HG03565 (cell line): ENCODE results near the gene SLC23A1.
"Not testable (repeated sequence)": the region's sequence is repeated elsewhere in the genome, so short reads cannot be mapped to it uniquely, and the experiment has no call there.

ENCODE experiments used
- ATAC-seq: cut with Tn5 transposase; IDR thresholded peaks from one replicate; pipeline ENCODE4 v1.9.1; 2021; ENCODE audit warnings: mild to moderate bottlenecking, moderate library complexity; ENCODE audit not compliant: unreplicated experiment

Gene SLC23A1

DNA sequence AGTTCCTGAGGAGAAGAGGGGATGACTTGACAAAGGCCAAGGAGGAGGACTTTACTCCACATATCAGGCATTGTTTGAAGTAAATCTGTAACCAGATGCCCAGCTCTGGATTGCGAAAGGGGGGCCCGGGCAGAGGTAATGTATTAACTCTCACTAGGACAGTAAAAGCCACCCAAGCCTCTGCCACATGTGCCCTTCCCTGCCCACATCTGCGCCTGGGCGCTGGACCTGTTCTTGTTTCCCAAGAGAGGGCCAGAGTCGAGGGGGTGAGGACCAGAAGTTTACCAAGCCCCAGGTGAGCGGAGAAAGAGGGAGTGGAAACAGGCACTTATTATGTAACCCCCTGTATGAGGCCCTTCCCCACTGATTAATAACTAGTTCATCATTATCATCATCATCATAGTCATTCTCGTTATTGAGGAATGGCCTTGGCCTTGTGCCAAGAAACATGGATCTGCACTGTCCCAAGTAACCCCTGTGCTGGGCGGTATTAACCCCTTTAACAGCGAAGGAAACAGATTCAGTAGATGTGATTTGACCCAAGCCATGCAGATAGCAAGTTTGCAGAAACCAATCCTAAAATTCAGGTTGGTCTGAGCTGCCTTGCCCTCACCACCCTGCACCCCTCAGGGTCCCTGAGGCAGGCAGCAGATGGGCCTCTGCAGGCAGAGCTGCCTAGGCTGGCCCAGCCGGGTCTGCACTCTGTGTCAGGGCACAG lies at the start of gene SLC23A1:
Gene SLC23A1 (minus strand): TSS at position 23 of the 718 bp plus-strand sequence. CDS start 44 bp downstream, outside the sequence.
- ATAC-seq = no peak

DNA sequence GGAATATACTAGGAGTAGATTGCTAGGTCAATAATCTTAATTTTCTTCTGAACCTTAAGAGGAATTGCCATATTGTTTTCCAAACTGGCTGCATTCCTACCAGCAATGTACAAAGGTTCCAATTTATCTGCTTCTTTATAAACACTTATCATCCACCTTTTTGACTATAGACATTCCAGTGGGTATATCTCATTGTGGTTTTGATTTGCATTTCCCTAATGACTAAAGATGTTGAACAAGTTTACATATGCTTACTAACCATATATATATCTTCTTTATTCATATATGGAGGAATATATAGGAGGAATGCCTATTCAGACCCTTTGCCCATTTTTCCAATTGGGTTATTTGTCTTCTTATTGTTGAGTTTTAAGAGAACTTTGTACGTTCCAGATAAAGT lies 48.6 kb upstream of the SLC23A1 start:
- no peak for ATAC-seq

DNA sequence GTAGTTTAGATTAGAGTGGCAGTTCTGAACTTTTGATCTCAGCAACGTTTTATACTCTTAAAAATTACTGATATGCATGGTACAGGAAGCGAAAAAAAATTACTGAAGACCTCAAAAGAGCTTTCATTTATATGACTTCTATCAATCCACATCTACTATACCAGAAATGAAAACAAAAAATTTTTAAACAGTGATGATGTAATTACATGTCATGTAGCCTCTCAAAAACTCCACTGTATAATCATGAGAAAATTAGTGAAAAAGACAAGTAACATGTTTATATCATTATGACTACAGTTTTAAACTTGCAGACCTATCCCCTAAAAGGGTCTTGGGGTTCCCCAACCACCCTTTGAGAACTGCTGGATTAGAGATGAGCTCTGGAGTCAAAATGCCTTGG lies 46.9 kb upstream of the SLC23A1 start:
- ATAC-seq = no peak

DNA sequence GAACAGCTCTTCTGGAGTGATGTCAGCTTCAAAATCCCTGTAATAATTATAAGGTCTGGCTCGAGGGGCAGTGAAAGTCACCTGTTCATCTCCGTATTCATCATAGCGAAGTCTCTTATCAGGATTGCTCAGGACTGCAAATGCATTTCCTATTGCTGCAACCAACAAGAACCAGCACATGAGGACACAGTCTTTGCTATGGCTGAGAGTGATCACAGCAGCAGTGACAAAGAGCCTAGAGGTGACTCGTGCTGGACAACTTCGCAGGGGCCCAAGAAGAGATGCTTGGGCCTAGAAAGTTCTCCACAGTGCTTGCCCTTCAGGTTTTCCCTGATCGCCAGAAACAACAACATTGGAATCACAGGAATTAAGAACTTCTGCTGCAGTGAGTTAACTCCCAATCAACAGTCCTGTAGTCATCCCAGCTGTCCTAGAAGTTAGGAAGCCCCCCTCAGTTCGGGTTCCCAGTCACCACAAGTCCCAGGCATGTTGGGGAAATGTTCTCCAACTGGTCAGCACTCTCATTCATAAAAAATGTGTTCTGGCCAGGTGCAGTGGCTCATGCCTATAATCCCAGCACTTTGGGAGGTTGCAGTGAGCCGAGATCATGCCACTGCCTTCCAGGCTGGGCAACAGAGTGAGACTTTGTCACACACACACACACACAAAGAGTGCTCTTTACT lies 43.2 kb upstream of the SLC23A1 start:
- no peak for ATAC-seq

DNA sequence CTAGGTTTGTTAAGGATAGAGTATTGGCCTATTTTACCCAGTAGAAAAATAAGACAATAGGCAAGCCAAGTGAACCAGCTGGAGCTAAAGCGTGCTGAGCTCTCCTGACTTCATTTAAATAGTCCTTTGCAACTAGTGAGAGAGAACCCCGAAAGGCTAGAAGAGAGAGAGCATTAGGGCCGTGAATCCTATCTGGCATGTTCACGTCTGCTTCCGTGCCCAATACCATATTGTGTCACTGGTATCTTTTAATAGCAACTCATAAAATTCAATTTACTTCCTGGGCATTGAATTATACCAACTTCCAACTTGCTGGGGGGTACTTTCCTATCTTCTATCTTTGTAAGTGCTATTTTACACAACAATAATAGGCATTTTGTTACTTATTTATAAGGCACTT lies 42.4 kb upstream of the SLC23A1 start:
- ATAC-seq = no peak

DNA sequence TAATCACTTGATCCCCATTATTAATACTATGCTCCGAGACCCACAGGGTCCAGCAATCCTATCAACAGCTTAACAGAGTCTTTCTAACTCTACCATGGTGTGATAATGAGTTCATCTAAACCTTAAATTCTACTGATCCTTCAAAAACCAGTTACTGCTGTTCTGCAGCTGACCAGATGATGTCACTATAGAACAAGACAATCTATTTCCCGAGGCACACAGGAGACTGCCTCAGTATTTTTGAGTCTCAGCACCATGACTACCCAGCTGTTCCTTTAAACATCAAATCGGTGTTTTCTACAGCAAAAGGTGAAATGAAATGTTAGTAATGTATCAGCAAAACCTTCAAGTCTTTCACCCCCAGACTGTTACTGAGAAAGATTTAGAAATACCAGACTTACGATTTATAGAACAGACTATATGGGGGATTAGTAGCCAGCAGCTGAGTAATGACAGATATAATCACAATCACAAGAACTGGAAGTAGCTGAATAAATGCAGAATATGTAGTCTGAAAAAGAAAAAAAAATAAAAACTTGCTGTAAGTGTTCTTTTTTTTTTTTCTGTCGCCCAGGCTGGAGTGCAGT lies 39.3 kb upstream of the SLC23A1 start:
- ATAC-seq = peak; percentile 60

DNA sequence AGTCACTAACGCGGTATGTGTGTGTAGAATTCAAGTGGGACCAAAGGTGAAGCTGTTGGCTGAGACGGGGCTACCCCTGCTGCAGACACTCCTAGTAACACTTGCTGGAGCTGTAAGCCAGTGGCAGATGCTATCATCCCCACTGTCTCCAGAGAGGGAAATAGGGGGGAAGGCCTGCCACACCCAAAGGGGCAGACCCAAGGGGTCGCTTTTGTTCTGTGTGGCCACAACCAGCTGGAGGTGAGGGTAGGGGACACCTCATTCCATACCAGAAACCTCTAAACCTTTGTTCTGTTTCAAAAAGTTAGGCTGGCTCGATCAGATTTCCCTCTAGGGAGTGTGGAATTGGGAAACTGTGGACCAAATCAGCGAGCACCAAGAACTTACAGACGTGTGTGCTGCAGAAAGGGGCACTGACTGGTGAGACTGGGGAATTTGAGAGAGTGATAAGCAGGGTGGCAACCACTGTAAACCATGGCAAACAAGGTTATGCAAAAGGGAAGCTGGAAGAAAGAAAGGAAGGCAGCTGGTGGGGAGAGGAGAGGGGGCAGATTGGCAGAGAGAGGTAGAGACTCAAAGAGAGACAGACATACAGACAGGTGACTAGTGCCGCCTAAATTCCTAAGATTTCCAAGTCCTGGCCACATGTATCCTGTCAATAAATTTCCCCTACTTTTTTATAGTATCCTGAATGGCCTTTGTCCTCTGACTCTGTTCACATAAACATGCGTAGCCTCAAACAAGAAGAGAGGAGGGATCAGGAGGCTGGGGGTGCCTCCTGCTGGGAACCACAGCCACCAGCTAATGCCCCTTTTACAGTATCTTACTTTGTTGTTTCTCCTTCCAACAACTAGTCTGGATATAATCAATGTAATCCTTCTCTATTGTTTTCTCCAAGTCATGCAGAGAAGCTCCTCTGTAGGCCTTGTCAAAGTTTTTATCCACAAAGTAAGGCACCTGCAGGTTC lies 36.4 kb upstream of the SLC23A1 start:
- ATAC-seq = no peak

DNA sequence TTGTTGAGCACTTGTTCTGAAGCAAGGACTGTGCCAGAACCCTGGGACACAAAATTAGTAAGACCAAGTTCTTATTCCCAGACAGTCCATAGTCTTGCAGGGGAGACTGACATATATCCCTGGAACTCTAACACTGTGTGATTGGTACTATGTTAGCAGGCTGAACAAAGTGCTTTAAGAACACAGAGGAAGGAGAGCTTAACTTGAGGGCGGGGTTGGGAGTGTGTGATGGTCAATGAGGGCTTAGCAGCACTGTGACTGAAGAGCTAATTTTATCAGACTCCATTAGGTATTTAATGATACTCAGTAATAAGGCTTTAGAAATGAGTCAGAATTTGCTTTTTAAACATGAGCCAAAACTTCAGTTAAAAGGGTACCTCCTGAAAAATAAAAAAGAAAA lies 35.7 kb upstream of the SLC23A1 start:
- no peak for ATAC-seq

DNA sequence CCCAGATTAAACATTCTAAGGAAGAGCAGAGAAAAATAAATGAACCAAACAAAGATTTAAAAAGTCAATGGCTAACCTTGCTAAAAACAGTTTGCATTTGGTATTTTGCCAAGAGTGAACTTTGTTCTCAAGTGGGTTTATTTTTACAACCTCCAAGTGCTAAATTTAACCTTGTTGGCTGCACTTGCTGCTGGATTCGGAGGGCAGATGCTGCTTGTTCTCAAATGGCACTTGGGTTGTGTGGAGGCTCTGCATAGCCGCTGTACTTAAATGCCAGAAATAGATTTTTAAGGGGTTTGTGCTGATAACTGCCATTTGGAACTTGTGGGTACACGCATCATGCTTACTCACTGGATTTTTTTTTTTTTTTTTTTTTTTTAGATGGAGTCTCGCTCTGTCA lies 34.1 kb upstream of the SLC23A1 start:
- ATAC-seq = no peak

DNA sequence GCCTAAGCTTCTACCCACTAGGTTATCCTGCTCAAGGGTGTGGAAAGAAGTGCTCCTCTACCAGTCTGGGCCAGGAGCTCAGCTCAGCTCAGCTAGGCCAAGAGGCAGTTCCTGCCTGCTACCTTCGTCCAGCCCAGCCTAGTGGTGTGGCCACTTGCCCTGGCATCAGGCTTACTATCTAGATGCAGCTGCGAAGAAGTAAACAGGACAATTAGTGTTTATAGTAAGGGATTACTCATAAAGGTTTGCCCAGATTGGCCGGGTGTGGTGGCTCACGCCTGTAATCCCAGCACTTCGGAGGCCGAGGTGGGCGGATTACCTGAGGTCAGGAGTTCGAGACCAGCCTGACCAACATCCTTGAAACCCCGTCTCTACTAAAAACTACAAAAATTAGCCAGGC lies 33.6 kb upstream of the SLC23A1 start:
- no peak for ATAC-seq

DNA sequence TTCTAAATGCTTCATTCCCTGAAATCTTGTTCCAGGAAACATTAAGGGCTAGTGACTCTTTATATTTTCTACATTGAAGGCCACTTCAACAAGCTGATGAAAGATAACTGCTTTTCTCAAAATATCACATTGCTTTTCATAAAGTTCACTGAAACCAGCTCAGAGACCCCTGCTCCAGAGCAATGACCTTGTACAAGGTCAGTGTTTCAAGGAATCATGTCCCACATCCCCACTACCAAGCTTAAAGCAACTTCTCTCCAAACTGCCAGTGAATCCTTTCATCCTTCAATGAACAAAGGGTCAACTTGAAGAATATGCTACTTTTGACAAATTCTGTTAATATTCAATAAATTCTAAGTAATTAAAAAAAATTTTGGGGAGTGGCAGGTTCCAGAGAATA lies 32.8 kb upstream of the SLC23A1 start:
- no peak for ATAC-seq

DNA sequence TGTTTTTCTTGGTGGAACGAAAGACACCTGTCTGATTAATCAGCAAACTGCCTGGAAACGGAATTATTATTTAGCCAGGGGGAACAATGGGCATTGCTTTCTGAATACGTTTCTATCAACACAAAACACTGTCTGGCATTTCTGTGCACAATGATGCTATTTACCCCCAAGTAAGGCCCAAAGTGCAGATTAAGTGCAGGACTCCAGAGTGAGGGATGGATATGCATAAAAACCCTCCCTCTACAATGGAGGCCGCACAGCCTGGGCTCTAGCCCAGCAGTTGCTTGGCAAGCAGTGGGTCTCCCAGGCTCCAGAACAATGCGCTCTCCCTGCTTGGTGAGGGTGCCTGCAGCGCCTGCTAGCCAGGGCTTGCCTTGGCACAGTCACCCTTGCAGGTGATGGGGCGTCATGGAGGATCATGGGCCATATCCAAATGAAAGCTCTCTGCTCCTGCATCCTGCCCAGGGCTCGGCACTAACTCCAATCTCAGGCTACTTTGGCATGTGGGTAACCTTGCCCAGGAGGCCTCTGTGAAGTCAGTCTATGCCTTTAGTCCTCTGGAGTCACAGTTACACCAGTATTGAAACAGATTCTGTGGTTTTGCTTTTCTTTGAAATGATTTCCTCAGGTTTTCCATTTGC lies 32.2 kb upstream of the SLC23A1 start:
- ATAC-seq = no peak

DNA sequence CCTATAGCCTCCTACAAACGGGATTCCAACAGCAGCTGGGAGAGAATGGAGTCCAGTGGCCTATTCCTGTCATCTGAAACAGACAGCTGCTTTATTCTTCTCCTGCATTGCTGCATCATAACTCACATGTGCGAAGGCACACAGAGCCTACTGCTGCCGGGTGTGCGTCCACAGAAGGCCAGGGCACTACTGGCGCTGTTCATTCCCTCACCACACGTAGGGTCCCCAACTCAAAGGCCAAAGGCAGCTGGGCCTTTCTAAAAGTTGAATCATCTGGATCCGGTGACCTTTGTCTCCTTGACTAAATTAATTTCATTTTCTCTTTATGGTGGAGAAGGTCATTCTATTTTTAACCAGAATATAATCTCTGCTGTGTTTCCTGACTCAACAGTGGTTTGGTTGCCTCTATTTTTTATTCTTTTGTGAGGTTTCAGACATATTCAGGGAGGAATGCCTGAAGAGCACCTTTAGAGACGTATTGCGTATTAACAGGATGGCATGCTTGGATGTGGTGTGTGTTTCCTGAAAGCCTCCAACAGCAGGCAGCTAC lies 31.6 kb upstream of the SLC23A1 start:
- no peak for ATAC-seq

DNA sequence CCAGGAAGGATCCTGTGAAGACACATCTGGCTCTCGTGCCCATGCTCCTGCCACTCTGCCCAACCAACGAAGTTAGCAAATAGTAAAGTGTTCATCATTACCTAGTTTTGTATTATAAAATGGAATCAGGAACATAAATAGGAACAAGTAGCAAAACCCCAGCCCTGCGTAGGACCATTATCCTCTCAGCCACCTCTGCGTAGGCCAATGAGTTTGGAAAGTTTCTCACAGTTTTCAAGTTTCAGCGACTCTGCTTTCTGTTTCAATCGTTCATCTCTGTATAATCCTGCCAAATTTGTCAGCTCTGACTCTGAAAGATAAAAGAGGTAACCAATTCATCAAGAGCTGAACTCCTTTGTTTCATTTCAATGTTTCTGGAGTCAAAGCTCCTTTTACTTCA lies 30.9 kb upstream of the SLC23A1 start:
- ATAC-seq = no peak

DNA sequence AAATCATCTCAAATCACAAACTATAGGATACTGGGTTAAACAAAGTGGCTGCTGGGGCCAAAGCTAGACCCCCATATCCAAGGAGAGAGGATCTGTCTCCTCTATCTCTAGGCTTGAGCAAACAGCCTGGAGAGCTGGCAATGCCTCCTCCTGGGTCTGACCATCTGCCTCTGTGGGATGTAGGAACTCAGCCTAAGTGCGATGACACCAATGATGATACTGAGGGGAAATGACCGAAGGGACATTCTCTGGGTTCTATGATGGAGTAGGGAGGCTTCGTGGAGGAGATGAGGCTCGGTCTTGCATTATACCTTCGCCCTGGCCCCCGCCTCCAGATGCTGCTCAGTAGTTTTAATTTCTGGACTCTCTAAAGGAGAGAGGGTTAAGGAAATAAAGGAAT lies 30.1 kb upstream of the SLC23A1 start:
- ATAC-seq = no peak

DNA sequence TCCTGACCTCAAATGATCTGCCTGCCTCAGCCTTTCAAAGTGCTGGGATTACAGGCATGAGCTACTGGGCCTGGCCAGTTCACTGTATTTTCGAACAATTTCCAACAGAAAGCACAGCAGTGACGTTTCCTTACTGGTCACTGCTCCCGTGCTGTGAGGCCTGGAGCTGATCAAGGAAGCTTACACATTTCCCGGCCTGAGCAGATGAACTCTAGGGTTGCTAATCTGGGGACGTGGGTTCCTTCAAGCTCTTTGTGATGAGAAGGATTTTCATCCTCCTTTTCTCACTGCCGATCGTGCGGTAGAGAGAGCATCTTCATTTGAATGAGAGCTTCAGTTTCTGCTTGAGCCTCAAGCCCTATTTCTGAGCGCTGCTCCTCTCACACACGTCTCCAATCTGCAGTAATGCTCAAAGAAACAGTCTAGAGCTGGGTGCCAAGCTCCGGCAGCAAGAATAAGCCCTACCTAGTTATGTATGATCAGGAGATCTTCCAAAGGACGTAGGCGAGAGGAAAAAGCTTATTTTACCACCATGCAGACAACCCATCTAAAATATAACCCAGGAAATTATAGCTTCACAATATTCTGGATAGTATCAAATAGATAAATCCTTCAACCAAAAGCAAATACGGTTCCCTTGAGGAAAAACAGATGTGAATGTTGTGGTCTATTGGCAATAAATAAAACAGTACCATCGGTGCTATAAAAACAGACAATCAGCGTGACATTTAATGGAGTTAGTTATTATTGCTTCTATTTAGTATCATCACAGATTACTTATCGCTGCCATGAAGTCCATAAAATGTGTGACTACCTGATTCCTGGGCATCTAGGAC lies 28.1 kb upstream of the SLC23A1 start:
- ATAC-seq = no peak

DNA sequence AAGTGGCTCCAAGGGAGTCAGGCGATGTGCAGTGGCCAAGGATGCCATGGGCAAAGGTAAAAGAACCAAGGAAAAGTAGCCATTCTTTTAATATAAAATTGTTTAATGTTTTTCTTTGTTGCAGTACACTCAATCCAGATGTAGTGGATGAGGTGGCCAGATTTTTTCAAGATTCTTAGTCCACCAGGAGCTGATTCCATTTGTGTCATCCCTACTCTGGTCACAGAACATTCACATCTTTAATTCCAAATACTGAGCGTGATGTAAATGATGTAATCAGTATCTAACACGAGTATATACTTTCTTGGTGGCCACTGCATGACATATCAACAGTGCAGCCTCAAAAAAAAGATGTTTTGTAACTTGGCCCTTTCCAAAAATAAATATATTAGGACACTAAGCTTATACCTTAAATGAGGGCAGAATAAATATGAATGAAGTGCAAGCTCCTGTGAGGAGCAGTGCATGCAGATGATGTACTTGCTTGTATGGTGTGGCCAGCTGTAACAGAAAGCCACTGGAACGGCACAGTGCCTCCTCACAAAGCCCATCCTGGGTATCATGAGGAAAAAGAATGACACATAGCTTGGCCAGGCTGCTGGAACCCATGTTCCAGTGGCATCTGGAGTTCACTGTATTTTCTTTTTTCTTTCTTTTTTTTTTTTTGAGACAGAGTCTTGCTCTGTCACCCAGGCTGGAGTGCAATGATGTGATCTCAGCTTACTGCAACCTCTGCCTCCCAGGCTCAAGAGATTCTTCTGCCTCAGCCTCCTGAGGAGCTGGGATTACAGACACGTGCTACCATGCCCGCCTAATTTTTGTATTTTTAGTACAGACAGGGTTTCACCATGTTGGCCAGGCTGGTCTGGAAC lies 27.3 kb upstream of the SLC23A1 start:
- ATAC-seq = no peak

DNA sequence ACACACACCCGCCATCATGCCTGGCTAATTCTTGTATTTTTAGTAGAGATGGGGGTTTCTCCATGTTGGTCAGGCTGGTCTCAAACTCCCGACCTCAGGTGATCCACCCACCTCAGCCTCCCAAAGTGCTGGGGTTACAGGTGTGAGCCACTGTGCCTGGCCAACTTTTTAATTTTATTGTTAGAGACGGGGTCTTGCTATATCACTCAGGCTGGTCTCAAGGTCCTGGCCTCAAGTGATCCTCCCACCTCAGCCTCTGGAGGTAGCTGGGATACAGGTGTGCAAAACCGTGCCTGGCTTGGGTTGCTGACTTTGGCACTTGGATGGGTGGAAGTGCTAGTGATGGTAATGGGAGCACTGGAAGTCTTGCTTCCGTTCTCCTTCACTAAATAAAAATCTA lies 26.0 kb upstream of the SLC23A1 start:
- ATAC-seq = not testable (repeated sequence)

DNA sequence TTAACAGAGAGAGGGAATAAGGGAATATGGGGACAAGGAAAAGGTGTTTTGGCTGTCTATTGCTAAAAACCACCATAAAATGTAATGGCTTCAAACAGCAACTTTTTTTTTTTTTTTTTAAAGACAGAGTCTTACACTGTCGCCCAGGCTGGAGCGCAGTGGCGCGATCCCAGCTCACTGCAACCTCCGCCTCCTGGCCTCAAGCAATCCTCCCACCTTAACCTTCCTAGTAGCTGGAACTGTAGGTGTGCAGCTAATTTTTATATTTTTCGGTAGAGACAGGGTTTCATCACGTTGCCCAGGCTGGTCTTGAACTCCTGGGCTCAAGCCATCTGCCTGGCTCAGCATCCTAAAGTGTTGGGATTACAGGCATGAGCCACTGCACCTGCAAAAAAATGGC lies 25.1 kb upstream of the SLC23A1 start:
- ATAC-seq = no peak
